ENCODE results near the gene PARS2.

The PARS2 gene

GRCh38 chr1:54710841-54711240, 53.5 kb downstream of the PARS2 start:
- TF ChIP-seq EZH2phosphoT487 (IDR thresholded peaks at IDR 0.05; ENCODE audit: low read length): no peak
- TF ChIP-seq CTCF (IDR thresholded peaks at IDR 0.05; ENCODE audit: low read length): no peak
- TF ChIP-seq EZH2 (optimal IDR thresholded peaks at IDR 0.05; ENCODE audit: low read depth, low read length): no peak
- Histone ChIP-seq H3K36me3 (replicated peaks; ENCODE audit: insufficient read depth, low read length) (no peaks in the 10 kb centered on the region), H3K9me3 (replicated peaks; ENCODE audit: insufficient read depth, low read length) (no peaks in the 10 kb centered on the region), H3K9me2 (replicated peaks; ENCODE audit: insufficient read depth, low read length) (no peaks in the 10 kb centered on the region), H3K79me2 (ENCODE audit: low read length) (peaks cover 2% of the 10 kb centered on the region), H3K9ac (ENCODE audit: low read length) (no peak overlapping the region), H3K4me2 (ENCODE audit: low read depth, low read length) (no peak overlapping the region), H2AFZ (ENCODE audit: low read length) (no peak overlapping the region), H3K4me1 (ENCODE audit: low read length) (0 out of 2 replicates have a peak, but pooled peaks cover 4% of the 10 kb centered on the region), H3K27ac (ENCODE audit: low read length) (no peak overlapping the region), H4K20me1 (ENCODE audit: insufficient read depth, low read length) (no peaks in the 10 kb centered on the region), H3K4me3 (ENCODE audit: low read length) (no peak overlapping the region), H3K27me3 (replicated peaks; ENCODE audit: insufficient read depth, low read length) (peaks cover 50% of the 10 kb centered on the region; the same call in 1 of the 2 replicates), H3F3A (ENCODE audit: insufficient read depth, low read length) (no peaks in the 10 kb centered on the region)
- no peak for DNase-seq

- H3K4me3 ChIP-seq (ENCODE audit: low read length): no peak overlapping the region
- TF ChIP-seq EZH2 (optimal IDR thresholded peaks at IDR 0.05; ENCODE audit: low read depth, low read length): no peak
- TF ChIP-seq CTCF (IDR thresholded peaks at IDR 0.05; ENCODE audit: low read length): no peak
- no peak for TF ChIP-seq EZH2phosphoT487 (IDR thresholded peaks at IDR 0.05; ENCODE audit: low read length)
- no peak overlapping the region for H3K9ac ChIP-seq (ENCODE audit: low read length)
- no peaks in the 10 kb centered on the region for H4K20me1 ChIP-seq (ENCODE audit: insufficient read depth, low read length)
- H3K79me2 ChIP-seq (ENCODE audit: low read length): no peaks in the 10 kb centered on the region
- no peaks in the 10 kb centered on the region for H3K36me3 ChIP-seq (replicated peaks; ENCODE audit: insufficient read depth, low read length)
- no peaks in the 10 kb centered on the region for H3K9me2 ChIP-seq (replicated peaks; ENCODE audit: insufficient read depth, low read length)
- no peak overlapping the region for H2AFZ ChIP-seq (ENCODE audit: low read length)
- H3F3A ChIP-seq (ENCODE audit: insufficient read depth, low read length): no peaks in the 10 kb centered on the region
- peaks cover 50% of the 10 kb centered on the region; the same call in 1 of the 2 replicates for H3K27me3 ChIP-seq (replicated peaks; ENCODE audit: insufficient read depth, low read length)
- 0 out of 2 replicates have a peak, but pooled peaks cover 4% of the 10 kb centered on the region for H3K4me1 ChIP-seq (ENCODE audit: low read length)
- H3K9me3 ChIP-seq (replicated peaks; ENCODE audit: insufficient read depth, low read length): no peaks in the 10 kb centered on the region
- H3K4me2 ChIP-seq (ENCODE audit: low read depth, low read length): no peak overlapping the region
- DNase-seq: no peak
- H3K27ac ChIP-seq (ENCODE audit: low read length): no peak overlapping the region
Measured at GRCh38 chr1:54710434-54710833, 53.9 kb downstream of the PARS2 start.

GRCh38 chr1:54709547-54710292, 54.6 kb downstream of the PARS2 start:
- no peaks in the 10 kb centered on the region for H3K36me3 ChIP-seq (replicated peaks; ENCODE audit: insufficient read depth, low read length)
- DNase-seq: no peak
- peaks cover 50% of the 10 kb centered on the region; the same call in 1 of the 2 replicates for H3K27me3 ChIP-seq (replicated peaks; ENCODE audit: insufficient read depth, low read length)
- no peaks in the 10 kb centered on the region for H3K4me1 ChIP-seq (ENCODE audit: low read length)
- H4K20me1 ChIP-seq (ENCODE audit: insufficient read depth, low read length): no peaks in the 10 kb centered on the region
- no peak overlapping the region for H3K4me2 ChIP-seq (ENCODE audit: low read depth, low read length)
- TF ChIP-seq CTCF (IDR thresholded peaks at IDR 0.05; ENCODE audit: low read length) (no peak), EZH2 (optimal IDR thresholded peaks at IDR 0.05; ENCODE audit: low read depth, low read length) (no peak), EZH2phosphoT487 (IDR thresholded peaks at IDR 0.05; ENCODE audit: low read length) (no peak)
- no peak overlapping the region for H2AFZ ChIP-seq (ENCODE audit: low read length)
- H3K9ac ChIP-seq (ENCODE audit: low read length): no peak overlapping the region
- H3K4me3 ChIP-seq (ENCODE audit: low read length): no peak overlapping the region
- no peaks in the 10 kb centered on the region for H3K9me2 ChIP-seq (replicated peaks; ENCODE audit: insufficient read depth, low read length)
- H3K9me3 ChIP-seq (replicated peaks; ENCODE audit: insufficient read depth, low read length): no peaks in the 10 kb centered on the region
- no peak overlapping the region for H3K27ac ChIP-seq (ENCODE audit: low read length)
- H3F3A ChIP-seq (ENCODE audit: insufficient read depth, low read length): no peaks in the 10 kb centered on the region
- no peaks in the 10 kb centered on the region for H3K79me2 ChIP-seq (ENCODE audit: low read length)

Measured in MM.1S (cell line).